K562 (cell line): Measurements from ENCODE around the gene GGCT. TPM values are rescaled to one million over a fixed set of nuclear protein-coding genes. Genes with fewer than 3 reads are reported as not detected.

Experiments
- polyA plus RNA-seq, 8 experiments: library from polyadenylated mRNA; depleted of rRNA in 4 of 8; stranded (reverse) in 5 of 8; unstranded in 3 of 8; fragments of >200 nt; fragmentation: Nextera tagmentation in 2 of 8; fragmentation: Illumina TruSeq in 1 of 8; extraction: Ambion mirVana in 2 of 8; extraction: Trizol in 1 of 8; gene quantifications; 2 replicates each; pipeline versions ENCODE4 v1.2.1 to v1.2.3, GENCODE V29; 2011 to 2014; ENCODE audit warnings: inconsistent platforms in 1 of 8, missing spikeins in 1 of 8
- total RNA-seq, 7 experiments: library from RNA; depleted of rRNA in 6 of 7; stranded (reverse); fragments of >200 nt in 6 of 7; fragmentation: Illumina TruSeq in 2 of 7; extraction: Trizol in 2 of 7; gene quantifications; 2 replicates each; pipeline versions ENCODE4 v1.2.1 to v1.2.3, GENCODE V29; 2011 to 2021; ENCODE audit warnings: low replicate concordance in 1 of 7

GGCT gene
- total and polyA plus RNA-seq, 9 of the 15 experiments (the other 6 are each of a cell fraction or from before 2014, with no cell fraction given): 79.0 to 349 (median 136) TPM

Other genes starting within 250 kb of the GGCT start
- 13.9 and 18.1 TPM in 2 replicates for gene ZNRF2, start 220.2 kb downstream of the GGCT start, total RNA-seq (2014; rRNA removed)
- 6.8 and 8.1 TPM in 2 replicates for gene ZNRF2, start 220.2 kb downstream of the GGCT start, total RNA-seq (2014; rRNA removed; fragmentation: Illumina TruSeq; extraction: Trizol)
- gene ZNRF2, start 220.2 kb downstream of the GGCT start, total RNA-seq (2015; rRNA removed; fragmentation: Illumina TruSeq; extraction: Trizol): 5.2 and 5.9 TPM in 2 replicates
- gene ZNRF2, start 220.2 kb downstream of the GGCT start, total RNA-seq (2021): 8.3 and 9.4 TPM in 2 replicates
- 4.1 and 5.5 TPM in 2 replicates for gene ZNRF2, start 220.2 kb downstream of the GGCT start, polyA plus RNA-seq (2011; rRNA removed)
- 4.7 and 5.5 TPM in 2 replicates for gene ZNRF2, start 220.2 kb downstream of the GGCT start, polyA plus RNA-seq (2014; fragmentation: Illumina TruSeq; extraction: Trizol)
- 1 to 10 TPM; 1.1 to 1.2 TPM for gene ZNRF2, start 220.2 kb downstream of the GGCT start, polyA plus RNA-seq (2014; fragmentation: Nextera tagmentation; extraction: Ambion mirVana)
- gene ZNRF2, start 220.2 kb downstream of the GGCT start, polyA plus RNA-seq (2014; rRNA removed): 4.7 and 4.9 TPM in 2 replicates
- gene NOD1, start 26.0 kb downstream of the GGCT start, total RNA-seq (2014; rRNA removed): 3.7 and 3.9 TPM in 2 replicates
- gene NOD1, start 26.0 kb downstream of the GGCT start, total RNA-seq (2014; rRNA removed; fragmentation: Illumina TruSeq; extraction: Trizol): 4.4 and 4.5 TPM in 2 replicates
- gene NOD1, start 26.0 kb downstream of the GGCT start, total RNA-seq (2015; rRNA removed; fragmentation: Illumina TruSeq; extraction: Trizol): 4.7 and 5.3 TPM in 2 replicates
- 6.6 and 7.1 TPM in 2 replicates for gene NOD1, start 26.0 kb downstream of the GGCT start, total RNA-seq (2021)
- 4.8 and 5.2 TPM in 2 replicates for gene NOD1, start 26.0 kb downstream of the GGCT start, polyA plus RNA-seq (2011; rRNA removed)
- 4.2 and 4.8 TPM in 2 replicates for gene NOD1, start 26.0 kb downstream of the GGCT start, polyA plus RNA-seq (2014; fragmentation: Illumina TruSeq; extraction: Trizol)
- 1 to 10 TPM in 1 of 2 experiments, under 1 TPM in 1; 0.34 to 1.1 TPM for gene NOD1, start 26.0 kb downstream of the GGCT start, polyA plus RNA-seq (2014; fragmentation: Nextera tagmentation; extraction: Ambion mirVana)
- 5.6 and 5.9 TPM in 2 replicates for gene NOD1, start 26.0 kb downstream of the GGCT start, polyA plus RNA-seq (2014; rRNA removed)
- gene GARS1, start 90.0 kb upstream of the GGCT start, total RNA-seq (2014; rRNA removed): 142 and 196 TPM in 2 replicates
- gene GARS1, start 90.0 kb upstream of the GGCT start, total RNA-seq (2014; rRNA removed; fragmentation: Illumina TruSeq; extraction: Trizol): 272 and 300 TPM in 2 replicates
- 147 TPM in 2 replicates for gene GARS1, start 90.0 kb upstream of the GGCT start, total RNA-seq (2015; rRNA removed; fragmentation: Illumina TruSeq; extraction: Trizol)
- gene GARS1, start 90.0 kb upstream of the GGCT start, total RNA-seq (2021): 270 and 312 TPM in 2 replicates
- 391 and 636 TPM in 2 replicates for gene GARS1, start 90.0 kb upstream of the GGCT start, polyA plus RNA-seq (2011; rRNA removed)
- gene GARS1, start 90.0 kb upstream of the GGCT start, polyA plus RNA-seq (2014; fragmentation: Illumina TruSeq; extraction: Trizol): 650 and 769 TPM in 2 replicates
- gene GARS1, start 90.0 kb upstream of the GGCT start, polyA plus RNA-seq (2014; fragmentation: Nextera tagmentation; extraction: Ambion mirVana): 100 to 1,000 TPM; 205 to 227 TPM
- gene GARS1, start 90.0 kb upstream of the GGCT start, polyA plus RNA-seq (2014; rRNA removed): 234 and 319 TPM in 2 replicates
- not detected in 2 replicates for gene CRHR2, start 177.6 kb upstream of the GGCT start, total RNA-seq (2014; rRNA removed)
- not detected in 2 replicates for gene CRHR2, start 177.6 kb upstream of the GGCT start, total RNA-seq (2014; rRNA removed; fragmentation: Illumina TruSeq; extraction: Trizol)
- not detected in 2 replicates for gene CRHR2, start 177.6 kb upstream of the GGCT start, total RNA-seq (2015; rRNA removed; fragmentation: Illumina TruSeq; extraction: Trizol)
- not detected in 2 replicates for gene CRHR2, start 177.6 kb upstream of the GGCT start, total RNA-seq (2021)
- gene CRHR2, start 177.6 kb upstream of the GGCT start, polyA plus RNA-seq (2011; rRNA removed): not detected in 2 replicates
- not detected in 2 replicates for gene CRHR2, start 177.6 kb upstream of the GGCT start, polyA plus RNA-seq (2014; fragmentation: Illumina TruSeq; extraction: Trizol)
- not detected for gene CRHR2, start 177.6 kb upstream of the GGCT start, polyA plus RNA-seq (2014; fragmentation: Nextera tagmentation; extraction: Ambion mirVana)
- gene CRHR2, start 177.6 kb upstream of the GGCT start, polyA plus RNA-seq (2014; rRNA removed): not detected in 2 replicates
- gene INMT, start 247.3 kb upstream of the GGCT start, total RNA-seq (2014; rRNA removed): not detected in 2 replicates
- not detected in 2 replicates for gene INMT, start 247.3 kb upstream of the GGCT start, total RNA-seq (2014; rRNA removed; fragmentation: Illumina TruSeq; extraction: Trizol)
- gene INMT, start 247.3 kb upstream of the GGCT start, total RNA-seq (2015; rRNA removed; fragmentation: Illumina TruSeq; extraction: Trizol): 0.04 TPM in 1 of 2 replicates, not detected in the other
- gene INMT, start 247.3 kb upstream of the GGCT start, total RNA-seq (2021): 0.11 and 0.27 TPM in 2 replicates
- not detected in 2 replicates for gene INMT, start 247.3 kb upstream of the GGCT start, polyA plus RNA-seq (2011; rRNA removed)
- not detected in 2 replicates for gene INMT, start 247.3 kb upstream of the GGCT start, polyA plus RNA-seq (2014; fragmentation: Illumina TruSeq; extraction: Trizol)
- not detected for gene INMT, start 247.3 kb upstream of the GGCT start, polyA plus RNA-seq (2014; fragmentation: Nextera tagmentation; extraction: Ambion mirVana)
- gene INMT, start 247.3 kb upstream of the GGCT start, polyA plus RNA-seq (2014; rRNA removed): not detected in 2 replicates